GM12891 (cell line): ENCODE results near the gene ACSL3.

ENCODE experiments used
- POLR2A ChIP-seq: IDR thresholded peaks from 2 replicates; pipeline ENCODE4 v1.6.1; 2011; ENCODE audit warnings: low read depth, low read length, control low read depth
- POLR2AphosphoS5 ChIP-seq: IDR thresholded peaks from 2 replicates; pipeline ENCODE4 v1.6.1; 2011; ENCODE audit warnings: low read depth, low read length, control low read depth
- POU2F2 ChIP-seq: IDR thresholded peaks from 2 replicates; pipeline ENCODE4 v1.6.1; 2011; ENCODE audit warnings: low read depth, mild to moderate bottlenecking, control low read depth, low read length, moderate library complexity
- SPI1 ChIP-seq: IDR thresholded peaks from 2 replicates; pipeline ENCODE4 v1.6.1; 2011; ENCODE audit warnings: low read depth, low read length, control low read depth

DNA sequence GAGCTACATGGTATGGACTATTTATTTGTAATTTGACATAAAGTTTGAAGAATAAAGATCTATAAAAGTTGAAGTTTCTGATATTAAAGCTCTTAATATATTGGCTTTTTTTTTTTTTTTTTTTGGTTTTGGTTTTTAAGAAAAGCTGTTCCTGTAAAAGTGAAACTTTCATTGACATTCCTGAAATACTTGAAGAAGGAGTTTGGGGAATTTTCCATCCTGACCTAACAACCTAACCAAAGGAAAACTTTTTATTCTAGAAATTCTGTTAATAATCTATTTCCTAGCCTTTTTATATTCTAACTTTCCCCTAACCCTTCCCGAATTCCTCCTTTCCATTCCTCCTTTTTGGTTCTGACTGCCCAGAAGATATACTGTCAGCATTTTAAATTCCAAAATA is 83.7 kb downstream of the ACSL3 start:
- TF ChIP-seq POLR2A (no peak), POLR2AphosphoS5 (no peak), POU2F2 (no peak), SPI1 (no peak)
